Stimulated activated CD8-positive, alpha-beta memory T cell treated with anti-CD3 and anti-CD28 coated beads, Interleukin-12 subunit alpha, Interleukin-12 subunit beta, amount 100 ng/mL, for 24 hours (primary cell): ENCODE measurements around the gene POU2AF1.

Experiments
- DNase-seq: peaks from one replicate; pipeline ENCODE4 v3.0.0-alpha.2; 2020; ENCODE audit errors: extremely low read depth

POU2AF1 gene

DNA sequence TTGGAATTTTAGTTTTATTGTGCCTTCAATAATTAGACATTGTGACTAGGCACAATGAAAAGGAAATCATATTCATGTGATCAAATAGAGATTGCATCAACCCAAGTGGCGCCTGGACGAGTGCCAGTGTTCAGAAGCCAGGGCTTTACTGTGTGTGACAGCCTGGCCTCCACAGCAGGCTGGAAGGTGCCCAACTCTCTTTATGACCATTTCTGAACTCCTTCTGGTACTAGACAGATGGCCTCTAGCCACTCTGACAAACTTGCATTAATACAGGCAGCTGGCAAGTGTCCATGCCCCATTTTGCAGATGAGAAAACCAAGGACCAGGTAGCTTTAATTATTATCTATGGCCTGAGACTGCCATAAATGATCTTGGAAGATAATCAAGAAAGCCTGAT is 8.3 kb upstream of the POU2AF1 start:
- no peak for DNase-seq

GRCh38 chr11:111386611-111387150 is 7.6 kb upstream of the POU2AF1 start:
- DNase-seq = no peak

GRCh38 chr11:111384494-111384893 is 5.4 kb upstream of the POU2AF1 start:
- DNase-seq = no peak

- no peak for DNase-seq
These were observed 3.4 kb upstream of the POU2AF1 start for GRCh38 chr11:111382451-111382850.

GRCh38 chr11:111379602-111380136 is 594 bp upstream of the POU2AF1 start:
- DNase-seq = no peak

DNA sequence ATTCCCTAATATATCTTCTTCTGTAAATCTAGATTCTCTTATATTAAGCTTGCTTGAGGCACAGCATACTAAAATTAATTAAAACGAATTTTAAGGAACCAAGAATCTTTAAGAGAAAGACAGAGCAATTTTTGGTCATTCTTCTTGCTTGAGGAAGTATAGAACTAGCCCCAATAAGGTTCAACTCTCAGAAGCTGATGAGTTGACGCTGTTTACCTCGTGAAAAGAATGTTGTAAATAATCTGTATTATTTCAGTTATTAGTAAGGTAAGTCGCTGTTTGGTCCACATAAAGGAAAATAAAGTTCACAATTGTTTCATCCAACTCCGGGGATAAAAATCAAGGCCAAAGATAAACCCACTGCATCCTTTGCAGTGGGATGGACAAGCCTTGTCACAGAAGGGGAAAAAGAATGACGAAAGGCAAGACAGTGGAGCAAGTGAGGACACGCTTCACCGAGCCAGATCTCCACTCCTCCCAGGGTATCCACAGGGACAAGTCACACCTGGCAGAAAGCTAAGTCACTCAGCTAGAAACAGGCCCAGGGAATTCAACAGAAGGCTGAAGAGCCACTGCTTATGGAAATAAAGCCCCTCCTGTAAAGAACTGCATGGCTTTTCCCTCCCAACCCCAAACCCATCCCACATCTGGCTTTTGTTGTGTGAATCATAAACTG is 752 bp downstream of the POU2AF1 start:
- no peak for DNase-seq

DNA sequence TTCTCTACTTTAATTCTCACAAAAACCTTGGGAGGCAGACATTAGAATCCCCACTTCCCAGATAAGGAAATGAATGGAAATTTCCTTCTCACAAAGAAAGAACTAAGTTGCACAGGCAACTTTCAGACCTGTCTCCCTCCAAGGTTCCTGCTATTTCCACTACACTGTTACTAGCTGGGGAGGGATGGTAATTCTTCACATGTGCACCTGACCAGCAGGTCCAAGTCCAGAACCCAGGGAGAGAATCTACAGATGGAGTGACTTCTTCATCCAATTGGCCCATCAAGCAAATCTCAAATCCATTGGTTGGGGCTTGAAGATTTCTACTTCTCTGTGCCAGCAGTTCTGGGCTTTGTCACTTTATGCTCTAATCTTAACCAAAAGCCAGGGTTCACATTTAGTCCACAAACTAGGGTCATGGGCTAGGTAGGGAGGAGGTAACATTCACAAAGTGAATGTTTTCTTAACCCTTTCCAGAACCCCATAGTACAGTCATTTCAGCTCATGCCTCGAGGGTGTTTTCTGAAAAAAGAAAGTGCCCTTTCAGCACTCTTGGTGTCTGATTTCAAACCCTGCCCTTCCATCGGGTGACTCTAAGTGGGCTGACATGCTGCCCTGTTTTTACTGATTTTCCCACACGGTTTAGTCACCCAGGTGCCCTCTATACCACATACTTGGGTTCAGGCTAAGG is 2.7 kb downstream of the POU2AF1 start:
- DNase-seq = no peak

DNA sequence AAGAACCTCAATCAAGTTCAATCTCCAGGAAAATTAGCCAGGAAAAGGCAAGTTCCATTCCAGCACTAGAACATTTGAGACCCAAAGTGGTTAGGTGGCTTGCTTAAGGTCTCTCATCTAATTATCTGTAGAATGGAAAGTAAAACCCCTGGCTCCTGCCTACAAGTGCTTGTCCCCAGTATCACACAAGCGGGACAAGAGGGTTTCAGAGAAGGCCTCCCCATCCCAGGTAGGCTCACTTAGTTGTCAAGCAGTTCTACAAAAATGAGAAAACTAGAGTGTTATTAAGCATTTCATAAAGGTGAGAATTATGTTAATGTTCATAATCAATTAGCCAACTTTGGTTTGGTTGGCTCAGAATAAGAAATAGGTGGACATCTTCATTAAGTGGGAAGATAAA is 5.5 kb downstream of the POU2AF1 start:
- DNase-seq = no peak

DNA sequence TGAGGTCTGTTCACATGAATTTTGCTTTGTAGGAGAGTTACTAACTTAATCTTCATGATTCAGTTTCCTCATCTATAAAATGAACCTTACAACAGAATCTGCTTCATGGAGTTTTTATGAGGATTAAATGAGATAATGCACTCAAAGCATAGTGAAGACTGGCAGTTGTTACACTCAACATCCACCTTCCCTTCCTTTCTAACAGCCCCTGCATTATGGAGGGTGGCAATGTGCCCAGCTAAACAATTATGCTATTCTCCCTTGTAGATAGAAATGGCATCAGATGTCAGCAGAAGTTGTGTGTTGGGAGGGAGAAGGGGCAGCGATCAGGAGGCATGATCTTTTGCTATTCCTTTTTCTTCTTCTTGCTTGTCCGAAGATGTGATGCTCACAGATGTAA is 6.5 kb downstream of the POU2AF1 start:
- DNase-seq = no peak

GRCh38 chr11:111370902-111371578 is 8.0 kb downstream of the POU2AF1 start:
- no peak for DNase-seq

DNA sequence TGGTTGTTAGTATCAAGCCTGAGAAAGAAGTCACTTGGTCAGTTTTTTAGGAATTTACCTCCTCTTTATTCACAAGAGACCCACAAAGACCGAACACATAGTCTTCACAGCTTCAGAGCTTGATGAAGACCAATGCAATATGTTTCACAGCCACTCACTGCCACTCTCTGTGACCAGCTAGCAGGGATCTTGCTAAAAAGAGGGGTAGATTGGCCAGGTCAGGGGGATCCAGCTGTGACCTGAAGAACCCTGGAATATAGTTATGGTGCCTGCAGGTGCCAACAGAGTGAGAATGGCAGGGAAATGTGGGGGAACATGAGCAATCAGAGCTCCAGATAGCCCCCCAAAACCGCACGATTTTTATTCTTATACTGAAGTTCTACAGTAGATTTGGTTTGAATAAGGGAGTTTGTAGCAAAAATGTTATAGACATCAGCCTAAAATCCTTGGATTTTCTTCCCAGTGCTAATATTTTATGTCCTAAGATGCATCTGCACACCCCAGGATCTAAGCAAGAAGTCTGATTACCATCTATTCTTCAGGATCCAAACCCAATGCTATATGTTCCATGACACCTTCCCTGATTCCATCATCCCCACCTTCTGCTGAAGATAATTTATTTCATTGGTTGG is 8.7 kb downstream of the POU2AF1 start:
- no peak for DNase-seq

DNA sequence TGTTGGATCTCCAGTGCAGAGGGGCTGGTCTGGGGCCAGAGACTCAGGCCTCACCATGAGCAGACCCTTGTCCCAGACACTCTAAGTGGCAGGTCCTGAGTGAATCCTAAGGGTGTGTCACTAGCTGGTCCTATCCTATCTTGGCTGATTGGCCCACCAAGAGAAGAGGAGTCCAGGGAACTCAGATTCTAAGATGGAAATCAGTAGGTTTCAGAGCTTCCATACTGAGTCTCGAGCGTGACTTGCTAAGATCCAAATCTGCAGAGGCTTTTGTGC is 10.9 kb downstream of the POU2AF1 start:
- no peak for DNase-seq

DNA sequence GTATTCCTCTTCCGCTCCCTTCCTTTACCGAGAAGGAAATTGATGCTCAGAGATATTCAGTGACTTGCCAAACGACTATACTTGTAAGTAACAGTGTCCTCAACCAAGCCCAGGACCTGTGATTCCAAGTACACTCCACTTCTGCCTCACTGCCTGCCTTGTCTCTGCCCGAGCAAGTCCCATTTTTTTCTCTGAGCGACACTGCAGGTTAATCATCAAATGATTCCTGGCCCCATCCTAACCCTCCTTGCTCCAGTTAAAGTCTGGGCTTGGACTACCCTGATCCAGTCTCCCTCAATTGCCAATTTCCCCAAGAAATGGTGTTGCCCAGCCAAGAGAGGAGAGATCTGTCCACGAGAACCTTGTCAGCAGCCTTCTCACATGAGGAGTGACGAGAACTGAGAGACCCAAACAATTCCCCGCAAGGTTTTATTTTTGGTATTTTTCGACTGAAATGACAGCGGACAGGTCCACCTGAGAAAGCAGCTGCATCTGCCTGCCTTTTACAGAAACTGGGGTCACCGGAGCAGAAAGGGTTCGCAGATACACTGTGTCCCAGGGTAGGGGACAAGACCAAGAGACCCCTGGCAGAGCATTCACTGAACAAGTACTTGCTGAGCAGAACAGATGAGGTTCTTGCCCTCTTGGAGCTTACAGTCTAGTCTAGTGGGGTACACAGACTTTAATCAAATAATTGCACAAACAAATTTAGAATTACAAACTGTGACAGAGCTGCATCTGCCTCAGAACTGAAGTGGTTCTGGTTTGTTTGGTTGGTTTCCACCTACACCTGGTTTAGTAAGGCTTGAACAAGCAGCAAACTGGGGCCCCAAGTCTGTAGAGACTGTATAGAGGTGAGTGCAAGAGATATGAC is 11.4 kb downstream of the POU2AF1 start:
- no peak for DNase-seq

DNA sequence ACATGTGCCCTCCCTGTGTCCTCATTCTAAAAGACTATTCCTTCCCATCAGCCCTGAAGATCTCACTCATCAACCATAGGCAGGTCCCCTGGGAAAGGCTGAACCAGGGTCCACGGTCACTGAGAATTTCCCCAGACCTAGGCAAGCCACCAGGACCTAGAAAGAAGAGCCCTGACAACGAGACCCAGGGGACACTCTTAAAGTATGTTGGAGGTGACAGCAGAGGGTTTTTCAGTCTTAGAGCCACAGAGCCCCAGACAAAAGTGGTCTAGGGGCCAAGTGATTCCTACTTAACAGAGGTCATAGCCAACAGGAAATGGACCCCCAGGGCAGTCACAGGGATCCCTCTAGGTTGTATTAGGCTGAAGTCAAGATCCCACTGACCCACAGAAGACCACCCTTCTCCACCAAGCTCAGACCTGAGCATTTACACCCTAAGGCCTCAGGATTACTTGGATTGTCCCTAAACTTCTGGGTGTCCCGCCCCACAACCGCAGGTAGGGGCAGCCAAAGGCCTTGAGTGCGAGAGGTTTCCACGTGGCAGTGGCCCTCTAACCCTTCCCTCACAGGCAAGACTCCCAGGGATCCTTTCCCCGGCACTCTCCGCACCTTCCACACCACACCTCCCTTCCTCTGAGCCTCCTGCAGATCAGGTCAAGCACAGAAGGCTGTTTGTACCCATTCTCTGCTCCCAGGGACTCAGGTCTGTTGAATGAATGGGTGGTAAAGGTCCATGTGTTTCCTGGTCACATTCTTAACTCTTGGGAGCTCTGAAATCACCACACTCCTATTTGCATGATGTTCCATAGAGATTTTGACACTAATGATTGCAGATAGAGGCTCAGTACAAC is 12.3 kb downstream of the POU2AF1 start:
- no peak for DNase-seq

GRCh38 chr11:111365722-111366559 is 13.1 kb downstream of the POU2AF1 start:
- DNase-seq = no peak

GRCh38 chr11:111364503-111364902 is 14.6 kb downstream of the POU2AF1 start:
- no peak for DNase-seq

DNA sequence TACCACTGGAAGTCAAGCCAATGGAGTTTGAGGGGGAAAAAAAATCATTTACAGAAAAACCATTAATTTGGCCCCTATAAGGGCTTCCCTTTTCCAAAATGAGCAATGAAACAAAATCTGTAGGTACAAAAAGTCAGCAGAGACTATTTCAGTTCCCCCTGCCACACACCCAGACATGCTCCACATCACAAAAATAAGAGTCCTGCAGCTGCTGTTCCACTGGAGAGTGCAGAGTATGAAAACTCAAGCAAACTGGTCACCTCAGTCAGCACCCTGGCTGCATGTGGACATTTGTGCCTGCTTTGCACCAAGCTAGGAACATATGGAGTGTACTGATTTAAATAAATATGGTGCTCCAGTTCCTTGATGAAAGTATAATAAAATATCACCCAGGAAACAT is 15.1 kb downstream of the POU2AF1 start:
- no peak for DNase-seq

- DNase-seq = no peak
These were observed 16.1 kb downstream of the POU2AF1 start for GRCh38 chr11:111362887-111363411.

- no peak for DNase-seq
These were observed 17.2 kb downstream of the POU2AF1 start for GRCh38 chr11:111361874-111362273.
